ENCODE data around the gene OAS3.

OAS3 gene

GRCh38 chr12:112937741-112938719, at the start of gene OAS3:
Gene OAS3 (plus strand): TSS chr12:112938474. CDS start chr12:112938531, 57 bp downstream.
- Histone ChIP-seq H3K9me3 (ENCODE audit: control insufficient read depth in 1 of 2, low read length in 2 of 2) (no peaks in the 10 kb centered on the region), H3K4me3 (ENCODE audit: low read depth in 1 of 2, low read length in 2 of 2) (peak within 1 kb of the TSS; percentile 84 to 94), H3K27me3 (ENCODE audit: low read depth, low read length) (no peaks in the 10 kb centered on the region), H3K4me1 (ENCODE audit: control insufficient read depth in 1 of 2, insufficient read depth in 2 of 2, low read length in 2 of 2) (peaks cover 4 to 10% of the 10 kb centered on the region in 2 donors), H3K27ac (ENCODE audit: low read length) (peak within 1 kb of the TSS; percentile 71), H3K36me3 (ENCODE audit: control insufficient read depth in 1 of 2, insufficient read depth in 2 of 2, low read length in 2 of 2) (no peaks in the 10 kb centered on the region)

GRCh38 chr12:112891093-112892024, 46.9 kb upstream of the OAS3 start:
- Histone ChIP-seq H3K4me1 (ENCODE audit: control insufficient read depth in 1 of 2, insufficient read depth in 2 of 2, low read length in 2 of 2) (no peaks in the 10 kb centered on the region), H3K4me3 (ENCODE audit: low read depth in 1 of 2, low read length in 2 of 2) (no peak overlapping the region), H3K27ac (ENCODE audit: low read length) (no peak overlapping the region)

DNA sequence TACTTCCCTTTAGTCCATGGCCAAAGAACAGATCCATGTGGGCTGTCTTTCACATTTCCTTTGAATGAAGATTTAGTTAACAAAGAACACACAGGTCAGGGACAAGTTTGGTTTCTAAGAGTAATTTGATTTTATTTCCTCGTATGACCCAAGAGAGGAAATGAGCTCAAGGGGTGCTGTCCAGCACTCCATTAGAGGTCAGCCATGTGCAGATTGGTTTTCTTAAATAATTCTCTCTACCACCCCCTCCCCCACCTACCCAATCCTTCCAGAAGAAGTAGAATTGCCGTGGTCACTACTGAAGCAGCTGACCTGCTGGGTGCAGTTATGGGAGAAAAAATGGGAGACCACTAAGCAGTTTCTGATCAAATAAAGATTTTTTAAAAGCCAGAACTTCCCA, 45.4 kb upstream of the OAS3 start:
- Histone ChIP-seq H3K9me3 (ENCODE audit: control insufficient read depth in 1 of 2, low read length in 2 of 2) (no peaks in the 10 kb centered on the region), H3K4me1 (ENCODE audit: control insufficient read depth in 1 of 2, insufficient read depth in 2 of 2, low read length in 2 of 2) (no peaks in the 10 kb centered on the region), H3K36me3 (ENCODE audit: control insufficient read depth in 1 of 2, insufficient read depth in 2 of 2, low read length in 2 of 2) (no peaks in the 10 kb centered on the region), H3K27me3 (ENCODE audit: low read depth, low read length) (no peaks in the 10 kb centered on the region), H3K27ac (ENCODE audit: low read length) (no peak overlapping the region), H3K4me3 (ENCODE audit: low read depth in 1 of 2, low read length in 2 of 2) (no peak overlapping the region)

More at GRCh38 chr12:112891093-112892024, 46.9 kb upstream of the OAS3 start:
- H3K36me3 ChIP-seq (ENCODE audit: control insufficient read depth in 1 of 2, insufficient read depth in 2 of 2, low read length in 2 of 2), result no peaks in the 10 kb centered on the region
- no peaks in the 10 kb centered on the region for H3K27me3 ChIP-seq (ENCODE audit: low read depth, low read length)
- H3K9me3 ChIP-seq (ENCODE audit: control insufficient read depth in 1 of 2, low read length in 2 of 2), result peaks cover 0 to 3% of the 10 kb centered on the region in 2 donors

DNA sequence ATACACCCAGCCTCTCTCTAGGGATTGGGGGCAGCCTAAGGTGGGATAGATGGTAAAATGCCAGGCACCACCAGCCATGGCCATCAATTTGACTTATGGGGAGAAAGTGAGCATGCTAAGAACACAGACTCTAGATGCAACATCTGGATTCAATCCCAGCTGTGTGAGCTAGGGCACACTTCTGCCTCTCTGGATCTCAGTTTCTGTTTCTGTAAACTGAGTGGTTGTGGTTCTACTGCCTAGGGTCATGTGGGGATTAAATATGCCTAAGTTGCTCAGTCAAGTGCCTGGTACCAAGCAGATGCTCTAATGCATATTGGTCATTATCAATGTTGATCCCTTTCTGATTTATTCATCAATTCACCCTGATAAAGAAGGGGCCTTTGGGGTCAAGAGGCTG, 44.1 kb upstream of the OAS3 start:
- Histone ChIP-seq H3K36me3 (ENCODE audit: control insufficient read depth in 1 of 2, insufficient read depth in 2 of 2, low read length in 2 of 2) (no peaks in the 10 kb centered on the region), H3K27ac (ENCODE audit: low read length) (no peak overlapping the region), H3K27me3 (ENCODE audit: low read depth, low read length) (no peaks in the 10 kb centered on the region), H3K4me3 (ENCODE audit: low read depth in 1 of 2, low read length in 2 of 2) (no peak overlapping the region), H3K9me3 (ENCODE audit: control insufficient read depth in 1 of 2, low read length in 2 of 2) (no peaks in the 10 kb centered on the region), H3K4me1 (ENCODE audit: control insufficient read depth in 1 of 2, insufficient read depth in 2 of 2, low read length in 2 of 2) (no peaks in the 10 kb centered on the region)

DNA sequence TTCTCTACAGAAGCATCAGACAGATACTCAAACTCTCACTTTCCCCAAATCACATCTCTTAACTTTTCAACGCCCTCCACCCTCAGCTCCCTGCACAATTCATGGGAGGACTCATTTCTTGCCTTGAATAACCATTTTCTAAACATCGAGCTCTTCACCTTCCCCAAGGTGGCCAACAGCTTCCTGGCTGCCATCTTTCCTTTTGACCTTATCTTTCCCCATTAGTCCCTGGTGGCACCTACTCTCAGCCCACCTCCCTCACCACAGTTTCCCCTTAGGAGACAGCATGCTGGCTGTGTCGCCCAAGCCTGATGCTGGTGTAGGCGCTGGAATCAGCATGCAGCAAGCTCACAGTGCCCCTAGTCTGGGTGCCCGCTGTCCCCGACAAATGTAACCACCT, 39.9 kb upstream of the OAS3 start:
- Histone ChIP-seq H3K27me3 (ENCODE audit: low read depth, low read length) (no peaks in the 10 kb centered on the region), H3K36me3 (ENCODE audit: control insufficient read depth in 1 of 2, insufficient read depth in 2 of 2, low read length in 2 of 2) (no peaks in the 10 kb centered on the region), H3K9me3 (ENCODE audit: control insufficient read depth in 1 of 2, low read length in 2 of 2) (no peaks in the 10 kb centered on the region), H3K4me3 (ENCODE audit: low read depth in 1 of 2, low read length in 2 of 2) (no peak overlapping the region), H3K4me1 (ENCODE audit: control insufficient read depth in 1 of 2, insufficient read depth in 2 of 2, low read length in 2 of 2) (no peaks in the 10 kb centered on the region), H3K27ac (ENCODE audit: low read length) (no peak overlapping the region)

GRCh38 chr12:112900298-112901145, 37.8 kb upstream of the OAS3 start:
- Histone ChIP-seq H3K9me3 (ENCODE audit: control insufficient read depth in 1 of 2, low read length in 2 of 2) (no peaks in the 10 kb centered on the region), H3K4me1 (ENCODE audit: control insufficient read depth in 1 of 2, insufficient read depth in 2 of 2, low read length in 2 of 2) (peaks cover under 1 to 4% of the 10 kb centered on the region in 2 donors), H3K27me3 (ENCODE audit: low read depth, low read length) (no peaks in the 10 kb centered on the region), H3K4me3 (ENCODE audit: low read depth in 1 of 2, low read length in 2 of 2) (no peak overlapping the region), H3K36me3 (ENCODE audit: control insufficient read depth in 1 of 2, insufficient read depth in 2 of 2, low read length in 2 of 2) (no peaks in the 10 kb centered on the region), H3K27ac (ENCODE audit: low read length) (no peak overlapping the region)

DNA sequence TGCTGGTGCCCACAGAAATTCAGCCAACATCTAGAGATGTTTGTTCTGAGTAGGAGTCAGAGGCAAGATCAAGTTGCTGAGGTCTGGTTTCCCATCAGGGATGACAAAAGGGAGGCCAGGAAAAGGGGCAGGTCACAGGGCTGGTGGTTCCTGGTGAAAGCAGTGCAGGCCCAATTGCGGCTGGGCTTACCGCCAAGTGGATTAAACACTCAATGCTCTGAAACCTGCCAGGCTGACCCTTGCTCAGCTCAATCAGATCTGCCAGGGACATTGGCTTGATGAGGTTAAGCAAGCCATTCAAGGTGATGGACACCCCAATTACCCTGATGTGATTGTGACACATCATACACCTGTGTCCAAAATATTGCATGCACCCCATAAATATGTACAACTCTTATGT, 37.0 kb upstream of the OAS3 start:
- no peak overlapping the region for H3K4me3 ChIP-seq (ENCODE audit: low read depth in 1 of 2, low read length in 2 of 2)
- H3K36me3 ChIP-seq (ENCODE audit: control insufficient read depth in 1 of 2, insufficient read depth in 2 of 2, low read length in 2 of 2), result no peaks in the 10 kb centered on the region
- H3K9me3 ChIP-seq (ENCODE audit: control insufficient read depth in 1 of 2, low read length in 2 of 2), result no peaks in the 10 kb centered on the region
- H3K27me3 ChIP-seq (ENCODE audit: low read depth, low read length), result no peaks in the 10 kb centered on the region
- no peak overlapping the region for H3K27ac ChIP-seq (ENCODE audit: low read length)
- peaks cover 6 to 7% of the 10 kb centered on the region in 2 donors for H3K4me1 ChIP-seq (ENCODE audit: control insufficient read depth in 1 of 2, insufficient read depth in 2 of 2, low read length in 2 of 2)

DNA sequence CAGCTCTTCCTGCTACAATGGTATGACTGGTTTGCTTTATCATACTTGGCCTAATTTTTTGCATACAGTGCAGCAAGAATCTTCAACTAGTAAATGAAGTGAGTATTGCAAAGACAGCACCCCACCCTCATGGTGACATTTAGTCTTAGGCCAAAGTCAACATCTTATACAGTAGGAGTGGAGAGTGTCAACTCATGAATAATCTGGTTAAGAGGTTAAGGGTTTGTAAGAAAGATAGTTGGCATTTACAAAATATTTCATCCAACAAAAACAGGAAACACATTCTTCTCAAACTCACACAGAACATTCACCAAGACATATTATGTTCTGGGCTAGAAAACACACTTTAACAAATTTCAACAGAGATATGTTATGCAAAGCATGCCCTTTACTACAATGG, 33.7 kb upstream of the OAS3 start:
- H3K27me3 ChIP-seq (ENCODE audit: low read depth, low read length), result no peaks in the 10 kb centered on the region
- no peak overlapping the region for H3K4me3 ChIP-seq (ENCODE audit: low read depth in 1 of 2, low read length in 2 of 2)
- no peak overlapping the region for H3K27ac ChIP-seq (ENCODE audit: low read length)
- H3K36me3 ChIP-seq (ENCODE audit: control insufficient read depth in 1 of 2, insufficient read depth in 2 of 2, low read length in 2 of 2), result no peaks in the 10 kb centered on the region
- no peaks in the 10 kb centered on the region for H3K9me3 ChIP-seq (ENCODE audit: control insufficient read depth in 1 of 2, low read length in 2 of 2)
- H3K4me1 ChIP-seq (ENCODE audit: control insufficient read depth in 1 of 2, insufficient read depth in 2 of 2, low read length in 2 of 2), result peaks cover 7 to 25% of the 10 kb centered on the region in 2 donors

- peak overlapping the region; percentile 8 for H3K27ac ChIP-seq (ENCODE audit: low read length)
- no peak overlapping the region for H3K4me3 ChIP-seq (ENCODE audit: low read depth in 1 of 2, low read length in 2 of 2)
- peaks cover 7 to 25% of the 10 kb centered on the region in 2 donors for H3K4me1 ChIP-seq (ENCODE audit: control insufficient read depth in 1 of 2, insufficient read depth in 2 of 2, low read length in 2 of 2)
- no peaks in the 10 kb centered on the region for H3K27me3 ChIP-seq (ENCODE audit: low read depth, low read length)
- no peaks in the 10 kb centered on the region for H3K9me3 ChIP-seq (ENCODE audit: control insufficient read depth in 1 of 2, low read length in 2 of 2)
- peaks cover 0 to under 1% of the 10 kb centered on the region in 2 donors for H3K36me3 ChIP-seq (ENCODE audit: control insufficient read depth in 1 of 2, insufficient read depth in 2 of 2, low read length in 2 of 2)
These were observed 32.7 kb upstream of the OAS3 start for GRCh38 chr12:112905451-112906089.

GRCh38 chr12:112906712-112907414, 31.4 kb upstream of the OAS3 start, which contains the start of gene OAS1:
Gene OAS1 (plus strand): TSS chr12:112906962. CDS start chr12:112907040, 78 bp downstream.
- no peaks in the 10 kb centered on the region for H3K27me3 ChIP-seq (ENCODE audit: low read depth, low read length)
- H3K27ac ChIP-seq (ENCODE audit: low read length), result peak within 1 kb of the TSS; percentile 89
- H3K9me3 ChIP-seq (ENCODE audit: control insufficient read depth in 1 of 2, low read length in 2 of 2), result peaks cover 0 to 8% of the 10 kb centered on the region in 2 donors
- peaks cover 3 to 11% of the 10 kb centered on the region in 2 donors for H3K36me3 ChIP-seq (ENCODE audit: control insufficient read depth in 1 of 2, insufficient read depth in 2 of 2, low read length in 2 of 2)
- H3K4me1 ChIP-seq (ENCODE audit: control insufficient read depth in 1 of 2, insufficient read depth in 2 of 2, low read length in 2 of 2), result peaks cover 7 to 25% of the 10 kb centered on the region in 2 donors
- H3K4me3 ChIP-seq (ENCODE audit: low read depth in 1 of 2, low read length in 2 of 2), result peak within 1 kb of the TSS; percentile 55 to 87
